Spleen (tissue), 11 donors: ENCODE measurements around the gene HSPA12B. TPM values are rescaled to one million over a fixed set of nuclear protein-coding genes. Genes with fewer than 3 reads are reported as not detected.

Experiments used
- DNase-seq: peaks from one replicate; pipeline ENCODE4 v3.0.0-alpha.2; 2020
- H3K27ac ChIP-seq, 8 donors: fragments of 200-600 bp; sonication (generic) in 7 of 8; 1 replicate in 4 of 8; 2 replicates in 4 of 8; pipeline versions ENCODE4 v1.5.0 to v1.8.0; 2016 to 2021; ENCODE audit warnings: inconsistent platforms in 4 of 8, mild to moderate bottlenecking in 4 of 8, moderate library complexity in 1 of 8
- H3K27me3 ChIP-seq, 7 donors: fragments of 200-600 bp; sonication (generic) in 6 of 7; replicated peaks in 1 of 7; 1 replicate in 4 of 7; 2 replicates in 3 of 7; pipeline versions ENCODE4 v1.5.0 to v1.8.0; 2016 to 2021; ENCODE audit warnings: inconsistent platforms in 3 of 7, mild to moderate bottlenecking in 1 of 7
- H3K36me3 ChIP-seq, 6 donors: fragments of 200-600 bp; sonication (generic) in 5 of 6; 1 replicate in 4 of 6; 2 replicates in 2 of 6; pipeline versions ENCODE4 v1.5.0 to v1.8.0; 2016 to 2021; ENCODE audit warnings: inconsistent platforms in 2 of 6
- H3K4me1 ChIP-seq, 6 donors: fragments of 200-600 bp; sonication (generic) in 5 of 6; 1 replicate in 3 of 6; 2 replicates in 3 of 6; pipeline versions ENCODE4 v1.5.0 to v1.8.0; 2016 to 2021; ENCODE audit warnings: inconsistent platforms in 3 of 6
- H3K4me3 ChIP-seq, 8 donors: fragments of 200-600 bp; sonication (generic) in 7 of 8; 1 replicate in 4 of 8; 2 replicates in 4 of 8; pipeline versions ENCODE4 v1.5.0 to v1.8.0; 2016 to 2021; ENCODE audit warnings: inconsistent platforms in 4 of 8, mild to moderate bottlenecking in 4 of 8, moderate library complexity in 2 of 8
- H3K9me3 ChIP-seq, 8 donors: fragments of 200-600 bp; sonication (generic) in 7 of 8; 1 replicate in 4 of 8; 2 replicates in 4 of 8; pipeline versions ENCODE4 v1.5.0 to v1.8.0; 2016 to 2021; ENCODE audit warnings: inconsistent platforms in 4 of 8
- POLR2A ChIP-seq, 3 donors: fragments of 450-650 bp; IDR thresholded peaks; one replicate each; pipeline ENCODE4 v1.5.1; 2017; ENCODE audit warnings: antibody characterized with exemption in 3 of 3, mild to moderate bottlenecking in 1 of 3
- POLR2AphosphoS5 ChIP-seq, 3 donors: sonication (generic); formaldehyde crosslinking; IDR thresholded peaks; one replicate each; pipeline ENCODE4 v1.5.1; 2017; ENCODE audit warnings: antibody characterized with exemption in 3 of 3
- WGBS, 5 donors: extraction: QIAGEN DNeasy Blood & Tissue Kit in 3 of 5; methylation state at CpG; one replicate each; pipeline versions ENCODE4 v1.1.5 to v1.1.7; 2013 to 2018; 5-methylcytosine and 5-hydroxymethylcytosine counted together
- intact Hi-C: fragments of 100-400 bp; cut with DNase I; formaldehyde crosslinking; loops from one replicate; pipeline ENCODE4 v1.15.0; 2023; ENCODE audit warnings: low total_unique reads
- polyA plus RNA-seq, 3 donors: library from polyadenylated mRNA; stranded (reverse); fragments of 200-250 nt; gene quantifications; one replicate each; pipeline ENCODE4 v1.2.1, GENCODE V29; 2013
- total RNA-seq, 7 donors: library from RNA; depleted of rRNA in 3 of 7; stranded (reverse); fragments of >200 nt in 3 of 7; fragmentation: NEBNext Ultra II Directional in 4 of 7; extraction: Animal tissue kit (Norgen Biotek cat#: 25700) in 4 of 7; gene quantifications; one replicate each; pipeline versions ENCODE4 v1.1.0 to v1.2.1, GENCODE V29; 2016 to 2021
- TF ChIP-seq, protein P1 (sequence below), 11 experiments: fragments of 200-600 bp in 7 of 11; fragments of 450-650 bp in 4 of 11; sonication (generic) in 4 of 11; IDR thresholded peaks in 8 of 11; conservative IDR thresholded peaks in 3 of 11; 1 replicate in 7 of 11; 2 replicates in 4 of 11; pipeline versions ENCODE4 v1.4.0 to v1.8.0; 2016 to 2021; ENCODE audit warnings: antibody characterized with exemption in 11 of 11, inconsistent platforms in 4 of 11, mild to moderate bottlenecking in 1 of 11
- donor health status: healthy with polysubstance abuse.
- donor health status: DM: no; HTN: no; CAD: no; lungs with moderate emphysema.
- donor health status: DM: no; HTN: no; CAD: no.
- donor health status: Bipolar disorder and iron deficiency.
- donor health status: healthy.
- donor health status: DM: no; HTN: no; CAD: no.
- donor health status: DM: yes; HTN: yes; CAD: no.

Gene HSPA12B
- total and polyA plus RNA-seq, 10 donors, result 5.7 to 74.0 (median 27.2) TPM

DNA sequence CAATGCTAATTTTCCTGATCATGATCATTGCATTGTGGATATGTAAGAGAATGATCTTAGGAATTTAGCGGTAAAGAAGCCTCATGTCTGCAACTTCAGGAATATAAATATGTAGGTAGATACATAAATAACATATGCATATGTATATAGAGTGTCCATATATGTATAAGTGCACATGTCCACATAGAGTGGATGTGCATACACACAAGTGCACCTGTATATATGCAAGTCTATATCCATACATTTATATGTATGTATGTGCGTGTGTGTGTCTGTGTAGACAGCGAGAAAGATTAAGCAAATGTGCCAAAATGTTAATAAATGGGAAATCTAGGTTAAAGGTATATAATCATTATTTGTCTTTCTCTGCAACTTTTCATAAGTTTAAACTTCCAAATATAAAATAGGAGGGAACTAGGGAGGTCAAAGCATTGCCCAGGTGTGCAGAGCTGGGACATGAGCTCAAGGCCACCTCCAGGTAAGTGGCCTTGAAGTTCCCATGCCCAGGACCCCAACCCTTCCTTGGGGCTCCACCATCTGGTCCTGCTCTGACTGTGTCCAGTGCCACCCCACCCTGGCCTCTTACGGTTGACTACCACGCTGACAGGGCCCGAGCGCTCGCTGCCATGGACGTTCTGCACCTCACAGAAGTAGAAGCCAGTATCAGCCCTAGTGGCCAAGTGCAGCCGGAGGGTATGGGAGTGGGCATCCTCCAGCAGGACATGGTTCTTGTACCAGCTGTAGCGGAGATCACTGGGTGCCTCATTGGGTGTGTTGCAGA, 29.7 kb upstream of the HSPA12B start:
- peak; percentile 36 for DNase-seq
- peaks cover 0 to 6% (median 0%) of the 10 kb centered on the region in 7 donors for H3K27me3 ChIP-seq

DNA sequence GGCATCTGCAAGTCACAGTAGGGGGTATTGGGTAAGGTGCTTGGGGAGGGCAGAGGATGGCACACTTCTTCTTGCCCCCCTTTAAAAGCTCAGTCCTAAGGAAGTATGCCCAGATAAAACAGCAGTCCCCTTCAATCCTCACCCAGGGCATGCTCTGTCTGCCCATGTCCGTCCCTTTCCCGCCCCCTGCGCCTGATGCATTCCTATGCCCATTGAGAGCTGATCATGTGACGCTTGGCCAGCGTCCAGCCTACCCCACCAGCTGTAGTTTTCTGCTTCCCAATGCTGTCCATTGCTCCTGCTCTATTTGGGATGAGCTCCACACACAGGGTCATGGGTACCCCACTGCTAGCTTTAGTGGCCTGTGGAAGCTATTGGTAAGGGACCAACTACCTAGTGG, 28.4 kb upstream of the HSPA12B start:
- peaks cover 0 to 6% (median 0%) of the 10 kb centered on the region in 7 donors for H3K27me3 ChIP-seq
- WGBS, 5 donors, result 77 to 96% (median 86%) methylated on average over 5 of the region's 5 CpGs
- DNase-seq, result peak; percentile 50
- intact Hi-C loops, result no loop called here
- no peak for TF ChIP-seq POLR2AphosphoS5 (IDR thresholded peaks at IDR 0.05)
- TF ChIP-seq, protein P1, sequence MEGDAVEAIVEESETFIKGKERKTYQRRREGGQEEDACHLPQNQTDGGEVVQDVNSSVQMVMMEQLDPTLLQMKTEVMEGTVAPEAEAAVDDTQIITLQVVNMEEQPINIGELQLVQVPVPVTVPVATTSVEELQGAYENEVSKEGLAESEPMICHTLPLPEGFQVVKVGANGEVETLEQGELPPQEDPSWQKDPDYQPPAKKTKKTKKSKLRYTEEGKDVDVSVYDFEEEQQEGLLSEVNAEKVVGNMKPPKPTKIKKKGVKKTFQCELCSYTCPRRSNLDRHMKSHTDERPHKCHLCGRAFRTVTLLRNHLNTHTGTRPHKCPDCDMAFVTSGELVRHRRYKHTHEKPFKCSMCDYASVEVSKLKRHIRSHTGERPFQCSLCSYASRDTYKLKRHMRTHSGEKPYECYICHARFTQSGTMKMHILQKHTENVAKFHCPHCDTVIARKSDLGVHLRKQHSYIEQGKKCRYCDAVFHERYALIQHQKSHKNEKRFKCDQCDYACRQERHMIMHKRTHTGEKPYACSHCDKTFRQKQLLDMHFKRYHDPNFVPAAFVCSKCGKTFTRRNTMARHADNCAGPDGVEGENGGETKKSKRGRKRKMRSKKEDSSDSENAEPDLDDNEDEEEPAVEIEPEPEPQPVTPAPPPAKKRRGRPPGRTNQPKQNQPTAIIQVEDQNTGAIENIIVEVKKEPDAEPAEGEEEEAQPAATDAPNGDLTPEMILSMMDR (IDR thresholded peaks at IDR 0.05 in 8 of 11, conservative IDR thresholded peaks at IDR 0.05 in 3 of 11), result no peak
- TF ChIP-seq POLR2A (IDR thresholded peaks at IDR 0.05), result no peak
- H3K4me3 ChIP-seq, result no peak overlapping the region
- peaks cover 0 to 2% (median 0%) of the 10 kb centered on the region in 6 donors for H3K4me1 ChIP-seq
- H3K27ac ChIP-seq, result no peak overlapping the region
- H3K9me3 ChIP-seq, result no peaks in the 10 kb centered on the region
- H3K36me3 ChIP-seq, result peaks cover 0 to 14% (median 0%) of the 10 kb centered on the region in 6 donors

More for the DNA sequence above, 29.7 kb upstream of the HSPA12B start:
- no peaks in the 10 kb centered on the region for H3K4me1 ChIP-seq
- H3K27ac ChIP-seq, result no peak overlapping the region
- WGBS, 5 donors, result 81 to 96% (median 92%) methylated on average over 9 to 11 of the region's 11 CpGs
- no peaks in the 10 kb centered on the region for H3K9me3 ChIP-seq
- TF ChIP-seq, protein P1 (IDR thresholded peaks at IDR 0.05 in 8 of 11, conservative IDR thresholded peaks at IDR 0.05 in 3 of 11), result no peak
- TF ChIP-seq POLR2AphosphoS5 (IDR thresholded peaks at IDR 0.05) (no peak), POLR2A (IDR thresholded peaks at IDR 0.05) (no peak)
- H3K36me3 ChIP-seq, result peaks cover 0 to 14% (median 0%) of the 10 kb centered on the region in 6 donors
- intact Hi-C loops, result no loop called here
- H3K4me3 ChIP-seq, result no peak overlapping the region

DNA sequence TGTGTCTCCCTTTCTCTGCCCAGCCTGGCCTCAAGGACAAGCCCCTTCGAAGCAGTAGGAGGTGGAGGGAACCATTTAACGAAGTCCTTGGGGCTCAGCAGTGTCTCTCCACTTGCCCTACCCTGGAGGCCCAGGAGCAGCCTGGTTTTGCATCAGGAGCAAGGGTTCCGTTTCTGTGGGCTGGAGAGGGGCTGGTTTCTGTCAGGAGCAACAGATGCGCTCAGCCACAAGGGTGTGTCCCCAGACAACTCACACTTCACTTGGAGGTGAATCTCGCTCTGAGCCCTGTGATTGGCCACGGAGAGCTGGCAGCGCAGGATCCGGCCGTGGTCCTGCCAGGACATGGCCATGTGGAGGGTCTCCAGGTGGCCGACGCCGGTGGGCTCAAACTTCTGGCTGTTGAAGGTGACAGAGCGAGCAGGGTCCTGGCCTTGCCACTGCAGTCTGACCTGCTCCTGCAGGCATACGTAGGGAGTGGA, 27.0 kb upstream of the HSPA12B start:
- intact Hi-C loops, result no loop called here
- H3K4me3 ChIP-seq, result no peak overlapping the region
- TF ChIP-seq POLR2A (IDR thresholded peaks at IDR 0.05), result no peak
- no peak for DNase-seq
- no peaks in the 10 kb centered on the region for H3K9me3 ChIP-seq
- peaks cover 0 to 14% (median 0%) of the 10 kb centered on the region in 6 donors for H3K36me3 ChIP-seq
- 77 to 87% (median 85%) methylated on average over 11 to 14 of the region's 14 CpGs for WGBS, 5 donors
- peaks cover 0 to 16% (median 9%) of the 10 kb centered on the region in 6 donors for H3K4me1 ChIP-seq
- H3K27me3 ChIP-seq, result peaks cover 0 to 10% (median 0%) of the 10 kb centered on the region in 7 donors
- no peak overlapping the region for H3K27ac ChIP-seq

DNA sequence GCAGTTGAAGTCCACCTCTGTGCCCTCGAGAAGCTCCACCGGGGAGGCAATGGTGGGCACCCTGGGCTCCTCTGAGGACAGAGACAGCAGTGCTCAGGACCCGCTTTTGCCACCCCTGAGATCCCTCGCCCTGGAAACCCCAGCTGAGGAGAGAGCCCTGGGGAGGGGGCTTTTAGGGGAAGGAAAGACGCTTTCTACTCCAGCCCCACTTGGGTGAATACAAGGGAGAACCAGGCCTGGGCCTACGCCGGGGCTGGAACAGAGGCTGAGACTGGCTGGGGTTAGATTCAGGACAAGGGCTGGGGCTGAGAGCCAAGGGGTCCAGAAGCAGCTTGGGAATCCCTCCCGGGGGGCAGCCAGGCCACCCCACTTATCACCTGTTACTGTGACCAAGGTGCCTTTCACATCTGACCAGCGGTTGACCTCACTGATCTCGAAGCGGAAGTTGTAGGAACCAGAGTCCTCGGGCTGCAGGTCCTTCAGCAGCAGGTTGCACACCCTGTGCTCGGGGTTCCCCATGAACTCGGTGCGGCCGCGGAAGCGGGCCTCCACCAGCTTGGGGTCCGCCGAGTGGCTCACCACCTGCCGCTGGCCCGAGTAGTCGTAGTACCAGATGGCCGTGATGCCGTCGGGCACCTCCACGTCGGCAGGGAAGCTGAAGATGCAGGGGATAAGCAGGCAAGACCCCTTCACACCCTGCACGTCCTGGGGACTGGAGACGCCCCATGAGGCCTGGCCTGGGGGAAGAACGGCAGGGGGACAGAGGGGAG, 26.3 kb upstream of the HSPA12B start:
- H3K27ac ChIP-seq, result no peak overlapping the region
- H3K36me3 ChIP-seq, result peaks cover 0 to 14% (median 0%) of the 10 kb centered on the region in 6 donors
- no peaks in the 10 kb centered on the region for H3K9me3 ChIP-seq
- TF ChIP-seq POLR2AphosphoS5 (IDR thresholded peaks at IDR 0.05) (no peak), POLR2A (IDR thresholded peaks at IDR 0.05) (no peak)
- TF ChIP-seq, protein P1 (IDR thresholded peaks at IDR 0.05 in 8 of 11, conservative IDR thresholded peaks at IDR 0.05 in 3 of 11), result no peak
- H3K4me3 ChIP-seq, result no peak overlapping the region
- peak; percentile 69 for DNase-seq
- H3K4me1 ChIP-seq, result peaks cover 6 to 22% (median 15%) of the 10 kb centered on the region in 6 donors
- 90 to 94% (median 93%) methylated on average over 20 to 31 of the region's 31 CpGs for WGBS, 5 donors
- H3K27me3 ChIP-seq, result peaks cover 0 to 17% (median 0%) of the 10 kb centered on the region in 7 donors
- intact Hi-C loops, result no loop called here
